ENCODE results near the gene C1QTNF6. TPM values are rescaled to one million over a fixed set of nuclear protein-coding genes. Genes with fewer than 3 reads are reported as not detected.

The C1QTNF6 gene
- total RNA-seq, 3 donors from 2014 or later = 8.9 to 22.5 (median 13.3) TPM

GRCh38 chr22:37154925-37155712, 32.9 kb downstream of the C1QTNF6 start:
- TF ChIP-seq CTCF (IDR thresholded peaks at IDR 0.05) = no peak
- ATAC-seq (no peak), DNase-seq (no peak)
- H3K4me3 ChIP-seq = no peak overlapping the region
- no peaks in the 10 kb centered on the region for H3K9me3 ChIP-seq
- H3K36me3 ChIP-seq (ENCODE audit: low read depth) = no peaks in the 10 kb centered on the region
- intact Hi-C loops (cut with DNase I, micrococcal nuclease) = loop anchor here in 1 of 2 donors (10.0 kb wide), 1 partner anchor 50 kb away; no protein-coding TSS in a partner anchor
- no peaks in the 10 kb centered on the region for H3K4me1 ChIP-seq (ENCODE audit: low read depth)

GRCh38 chr22:37153901-37154300, 34.1 kb downstream of the C1QTNF6 start:
- Histone ChIP-seq H3K36me3 (ENCODE audit: low read depth) (no peaks in the 10 kb centered on the region), H3K4me3 (no peak overlapping the region), H3K4me1 (ENCODE audit: low read depth) (no peaks in the 10 kb centered on the region), H3K9me3 (no peaks in the 10 kb centered on the region)
- intact Hi-C loops (cut with DNase I, micrococcal nuclease) = loop anchor here in 1 of 2 donors (10.0 kb wide), 1 partner anchor 51 kb away; no protein-coding TSS in a partner anchor
- no peak for TF ChIP-seq CTCF (IDR thresholded peaks at IDR 0.05)
- DNase-seq (no peak), ATAC-seq (no peak)

GRCh38 chr22:37151401-37151800, 36.6 kb downstream of the C1QTNF6 start:
- TF ChIP-seq CTCF (IDR thresholded peaks at IDR 0.05) = no peak
- DNase-seq = no peak
- intact Hi-C loops (cut with DNase I, micrococcal nuclease) = loop anchor here in 1 of 2 donors (10.0 kb wide), 1 partner anchor 53 kb away; no protein-coding TSS in a partner anchor
- Histone ChIP-seq H3K36me3 (ENCODE audit: low read depth) (no peaks in the 10 kb centered on the region), H3K9me3 (no peaks in the 10 kb centered on the region), H3K4me1 (ENCODE audit: low read depth) (no peaks in the 10 kb centered on the region), H3K4me3 (no peak overlapping the region)
- ATAC-seq = no peak

GRCh38 chr22:37150701-37151100, 37.3 kb downstream of the C1QTNF6 start:
- Histone ChIP-seq H3K4me1 (ENCODE audit: low read depth) (peaks cover 4% of the 10 kb centered on the region), H3K4me3 (no peak overlapping the region), H3K36me3 (ENCODE audit: low read depth) (no peaks in the 10 kb centered on the region), H3K9me3 (no peaks in the 10 kb centered on the region)
- intact Hi-C loops (cut with DNase I, micrococcal nuclease) = loop anchor here in 1 of 2 donors (10.0 kb wide), 1 partner anchor 54 kb away; no protein-coding TSS in a partner anchor
- no peak for TF ChIP-seq CTCF (IDR thresholded peaks at IDR 0.05)
- no peak for DNase-seq
- no peak for ATAC-seq

GRCh38 chr22:37148742-37149665, 39.0 kb downstream of the C1QTNF6 start:
- TF ChIP-seq CTCF (IDR thresholded peaks at IDR 0.05) = no peak
- Histone ChIP-seq H3K4me3 (peak overlapping the region; percentile 11), H3K4me1 (ENCODE audit: low read depth) (peaks cover 4% of the 10 kb centered on the region), H3K9me3 (no peaks in the 10 kb centered on the region), H3K36me3 (ENCODE audit: low read depth) (no peaks in the 10 kb centered on the region)
- intact Hi-C loops (cut with DNase I, micrococcal nuclease) = no loop called here
- DNase-seq (peak in 1 of 3 donors; percentile 40), ATAC-seq (peak; percentile 17)

Data from mucosa of descending colon (tissue), 3 donors.